ENCODE measurements around the gene TM9SF4. TPM values are rescaled to one million over a fixed set of nuclear protein-coding genes. Genes with fewer than 3 reads are reported as not detected.

TM9SF4 gene
- total and polyA plus RNA-seq, 2 donors: 23.2 to 36.3 TPM

DNA sequence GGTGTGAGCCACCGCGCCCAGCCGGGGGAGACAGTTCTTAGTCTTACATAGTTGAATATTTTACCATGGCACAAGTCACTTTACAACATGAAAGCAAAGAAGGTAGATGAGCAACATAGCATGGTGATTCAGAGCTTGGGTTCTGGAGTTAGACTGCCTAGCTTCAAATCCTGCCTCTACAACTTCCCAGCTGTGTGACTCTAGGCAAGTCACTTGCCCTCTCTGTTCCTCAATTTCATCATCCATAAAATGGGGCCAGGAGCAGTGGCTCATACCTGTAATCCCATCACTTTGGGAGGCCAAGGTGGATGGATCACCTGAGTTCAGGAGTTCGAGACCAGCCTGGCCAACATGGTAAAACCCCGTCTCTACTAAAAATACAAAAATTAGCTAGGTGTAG, 31.2 kb upstream of the TM9SF4 start:
- Histone ChIP-seq H3K4me3 (ENCODE audit: low read depth, low read length) (no peak overlapping the region), H3K36me3 (ENCODE audit: insufficient read depth) (no peaks in the 10 kb centered on the region), H3K27ac (ENCODE audit: low read depth) (no peak overlapping the region), H3K4me1 (ENCODE audit: insufficient read depth) (no peaks in the 10 kb centered on the region)
- no peak for DNase-seq (ENCODE audit: extremely low spot score)
- WGBS: 84% methylated on average over 5 of the region's 5 CpGs

DNA sequence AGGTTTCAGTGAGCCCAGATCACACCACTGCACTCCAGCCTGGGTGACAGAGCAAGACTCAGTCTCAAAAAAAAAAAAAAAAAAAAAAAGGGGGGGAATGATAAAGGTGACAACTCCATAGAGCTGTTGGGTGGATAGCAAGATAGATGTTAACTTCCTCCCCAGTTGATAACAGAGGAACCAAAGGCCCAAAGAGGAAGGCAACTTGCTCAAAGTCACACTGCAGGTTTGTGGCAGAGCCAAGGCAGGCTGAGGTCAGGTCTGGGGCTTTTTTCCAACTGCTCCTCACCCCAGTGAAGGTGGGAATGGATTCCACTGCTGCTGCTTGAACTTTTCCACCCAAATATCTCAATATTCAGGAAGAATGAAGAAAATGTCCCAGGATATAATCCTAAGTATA, 30.7 kb upstream of the TM9SF4 start:
- H3K4me1 ChIP-seq (ENCODE audit: insufficient read depth): no peaks in the 10 kb centered on the region
- H3K36me3 ChIP-seq (ENCODE audit: insufficient read depth): no peaks in the 10 kb centered on the region
- no peak overlapping the region for H3K27ac ChIP-seq (ENCODE audit: low read depth)
- no peak for DNase-seq (ENCODE audit: extremely low spot score)
- no peak overlapping the region for H3K4me3 ChIP-seq (ENCODE audit: low read depth, low read length)

DNA sequence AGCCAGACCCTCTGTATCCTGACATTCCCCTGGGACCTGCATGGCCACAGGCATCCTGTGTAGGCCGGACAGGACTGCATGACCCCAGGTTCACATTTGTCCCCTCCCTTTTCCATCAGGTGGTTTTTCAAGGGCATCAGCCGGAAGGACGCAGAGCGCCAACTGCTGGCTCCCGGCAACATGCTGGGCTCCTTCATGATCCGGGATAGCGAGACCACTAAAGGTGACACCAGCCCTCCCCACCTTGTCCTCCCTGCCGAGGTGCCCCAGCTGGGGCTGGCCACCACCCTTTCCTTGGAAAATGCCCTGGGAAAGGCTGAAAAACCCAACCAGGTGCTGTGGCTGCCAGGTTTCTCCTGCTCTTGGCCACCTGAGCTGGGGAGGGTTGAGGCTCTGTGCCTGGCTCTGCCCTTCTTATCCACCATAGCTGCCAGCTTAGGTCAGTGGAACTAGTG, 29.8 kb upstream of the TM9SF4 start:
- Histone ChIP-seq H3K4me1 (ENCODE audit: insufficient read depth) (no peaks in the 10 kb centered on the region), H3K36me3 (ENCODE audit: insufficient read depth) (no peaks in the 10 kb centered on the region), H3K27ac (ENCODE audit: low read depth) (no peak overlapping the region), H3K4me3 (ENCODE audit: low read depth, low read length) (no peak overlapping the region)
- WGBS: 62% methylated on average over 8 of the region's 8 CpGs
- no peak for DNase-seq (ENCODE audit: extremely low spot score)

DNA sequence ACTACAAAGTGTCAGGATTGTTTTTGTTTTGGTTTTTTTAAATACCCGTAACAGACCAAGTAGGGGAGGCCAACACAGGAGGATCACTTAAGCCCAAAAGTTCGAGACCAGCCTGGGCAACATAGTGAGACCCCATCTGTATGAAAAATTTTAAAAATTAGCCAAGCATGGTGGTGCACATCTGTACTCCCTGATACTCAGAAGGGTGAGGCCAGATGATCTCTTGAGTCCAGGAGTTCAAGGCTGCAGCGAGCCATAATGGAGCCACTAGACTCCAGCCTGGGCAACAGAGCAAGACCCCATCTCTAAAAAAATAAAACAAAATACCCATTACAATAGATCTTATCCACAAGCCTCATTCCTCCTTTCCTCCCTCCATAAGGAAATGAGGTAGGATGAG, 28.7 kb upstream of the TM9SF4 start:
- no peaks in the 10 kb centered on the region for H3K36me3 ChIP-seq (ENCODE audit: insufficient read depth)
- H3K4me3 ChIP-seq (ENCODE audit: low read depth, low read length): no peak overlapping the region
- no peak for DNase-seq (ENCODE audit: extremely low spot score)
- no peak overlapping the region for H3K27ac ChIP-seq (ENCODE audit: low read depth)
- no peaks in the 10 kb centered on the region for H3K4me1 ChIP-seq (ENCODE audit: insufficient read depth)
- WGBS: 58% methylated on average over 3 of the region's 3 CpGs

DNA sequence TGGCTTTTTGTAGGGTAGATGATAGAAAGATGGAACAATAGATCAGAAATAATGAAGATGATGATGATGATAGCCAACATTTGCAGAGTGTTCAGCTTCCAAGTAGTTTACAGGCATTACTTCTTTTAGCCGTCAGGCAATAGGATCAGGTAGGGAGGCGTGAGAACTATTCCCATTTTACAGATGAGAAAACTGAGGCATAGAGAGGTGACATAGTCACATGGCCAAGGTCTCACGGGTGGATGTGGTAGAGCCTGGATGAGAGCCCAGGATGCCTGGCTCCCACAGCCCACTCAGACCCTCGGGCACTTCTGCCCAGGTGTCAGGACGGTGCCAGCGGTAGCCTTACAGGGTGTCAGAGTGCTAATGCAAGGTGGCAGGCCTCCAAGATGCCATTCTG, 26.0 kb upstream of the TM9SF4 start:
- H3K4me3 ChIP-seq (ENCODE audit: low read depth, low read length): no peak overlapping the region
- H3K27ac ChIP-seq (ENCODE audit: low read depth): no peak overlapping the region
- no peaks in the 10 kb centered on the region for H3K36me3 ChIP-seq (ENCODE audit: insufficient read depth)
- 86% methylated on average over 6 of the region's 6 CpGs for WGBS
- H3K4me1 ChIP-seq (ENCODE audit: insufficient read depth): no peaks in the 10 kb centered on the region
- no peak for DNase-seq (ENCODE audit: extremely low spot score)

DNA sequence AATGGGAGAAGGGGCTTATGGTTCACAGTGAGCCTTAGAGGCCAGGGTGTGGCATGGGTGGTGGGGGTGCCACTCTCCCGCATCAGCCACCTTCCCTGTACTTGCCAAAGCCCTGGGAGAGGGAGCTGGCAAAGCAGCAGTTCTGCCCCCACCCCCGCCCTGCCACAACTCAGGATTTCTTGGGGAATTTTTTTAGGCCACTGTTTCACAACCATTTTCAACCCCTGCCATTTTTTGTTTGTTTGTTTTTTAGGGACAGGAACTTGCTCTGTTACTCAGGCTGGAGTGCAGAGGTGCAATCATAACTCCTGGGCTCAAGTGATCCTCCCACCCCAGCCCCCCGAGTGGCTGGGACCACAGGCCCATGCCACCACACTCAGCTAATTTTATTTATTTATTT, 22.4 kb upstream of the TM9SF4 start:
- WGBS: 75% methylated on average over 3 of the region's 3 CpGs
- no peak for DNase-seq (ENCODE audit: extremely low spot score)
- Histone ChIP-seq H3K36me3 (ENCODE audit: insufficient read depth) (no peaks in the 10 kb centered on the region), H3K27ac (ENCODE audit: low read depth) (no peak overlapping the region), H3K4me3 (ENCODE audit: low read depth, low read length) (no peak overlapping the region), H3K4me1 (ENCODE audit: insufficient read depth) (no peaks in the 10 kb centered on the region)

DNA sequence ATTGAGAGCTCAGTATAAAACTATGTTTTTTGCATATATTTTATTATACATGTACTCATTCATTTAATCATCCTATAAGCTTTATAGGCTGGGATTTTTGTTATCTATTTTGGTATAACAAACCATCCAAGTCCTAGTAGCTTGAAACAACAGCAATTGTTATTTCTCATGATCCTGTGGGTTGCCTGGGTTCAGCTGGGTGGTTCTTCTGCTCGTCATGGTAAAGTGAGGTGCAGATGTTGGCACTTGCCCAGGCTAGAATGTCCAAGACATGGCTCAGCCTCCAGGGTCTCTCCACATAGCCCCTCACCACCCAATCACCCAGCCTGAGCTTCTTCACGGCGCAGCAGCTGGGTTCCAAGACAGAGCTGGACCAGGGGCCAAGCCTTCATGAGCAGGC, 20.8 kb upstream of the TM9SF4 start:
- Histone ChIP-seq H3K27ac (ENCODE audit: low read depth) (no peak overlapping the region), H3K4me1 (ENCODE audit: insufficient read depth) (no peaks in the 10 kb centered on the region), H3K36me3 (ENCODE audit: insufficient read depth) (no peaks in the 10 kb centered on the region), H3K4me3 (ENCODE audit: low read depth, low read length) (no peak overlapping the region)
- DNase-seq (ENCODE audit: extremely low spot score): no peak
- 97% methylated on average over 3 of the region's 3 CpGs for WGBS

DNA sequence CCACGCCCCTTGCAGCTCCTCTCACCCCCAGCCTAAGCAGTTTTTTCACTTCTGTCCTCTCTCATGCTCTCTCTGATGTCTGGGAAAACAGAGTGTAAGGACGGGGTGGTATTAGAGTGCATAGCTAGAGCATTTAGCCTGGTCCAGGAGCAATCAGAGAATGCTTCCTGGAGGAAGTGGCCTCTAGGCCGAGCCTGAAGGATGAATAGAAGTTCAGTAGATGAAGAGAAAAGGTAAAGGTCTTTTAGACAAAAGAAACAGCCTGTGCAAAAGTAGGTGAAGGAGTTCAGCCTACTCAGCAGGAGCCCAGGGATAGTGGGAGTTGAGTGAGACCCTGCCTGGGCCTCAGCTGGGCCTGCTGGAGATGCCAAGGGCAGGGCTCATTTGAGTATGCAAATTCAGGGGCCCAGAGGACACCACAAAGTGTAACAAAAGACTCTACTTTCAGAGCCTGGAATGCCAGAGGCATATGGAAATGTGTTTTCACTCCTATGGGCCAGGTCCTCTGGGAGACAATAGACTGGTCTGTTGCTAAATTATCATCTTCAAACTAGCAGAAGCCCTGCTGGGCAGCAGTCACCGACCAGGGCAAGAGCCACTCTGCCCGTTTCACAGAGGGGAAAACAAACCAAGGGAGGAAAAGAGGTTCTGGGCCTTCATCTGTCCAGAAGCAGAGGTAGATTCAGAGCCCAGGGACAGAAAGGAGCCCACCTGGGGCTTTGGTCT, 19.7 kb upstream of the TM9SF4 start:
- no peaks in the 10 kb centered on the region for H3K4me1 ChIP-seq (ENCODE audit: insufficient read depth)
- DNase-seq (ENCODE audit: extremely low spot score): no peak
- 57% methylated on average over 5 of the region's 5 CpGs for WGBS
- H3K36me3 ChIP-seq (ENCODE audit: insufficient read depth): no peaks in the 10 kb centered on the region
- H3K4me3 ChIP-seq (ENCODE audit: low read depth, low read length): no peak overlapping the region
- no peak overlapping the region for H3K27ac ChIP-seq (ENCODE audit: low read depth)

DNA sequence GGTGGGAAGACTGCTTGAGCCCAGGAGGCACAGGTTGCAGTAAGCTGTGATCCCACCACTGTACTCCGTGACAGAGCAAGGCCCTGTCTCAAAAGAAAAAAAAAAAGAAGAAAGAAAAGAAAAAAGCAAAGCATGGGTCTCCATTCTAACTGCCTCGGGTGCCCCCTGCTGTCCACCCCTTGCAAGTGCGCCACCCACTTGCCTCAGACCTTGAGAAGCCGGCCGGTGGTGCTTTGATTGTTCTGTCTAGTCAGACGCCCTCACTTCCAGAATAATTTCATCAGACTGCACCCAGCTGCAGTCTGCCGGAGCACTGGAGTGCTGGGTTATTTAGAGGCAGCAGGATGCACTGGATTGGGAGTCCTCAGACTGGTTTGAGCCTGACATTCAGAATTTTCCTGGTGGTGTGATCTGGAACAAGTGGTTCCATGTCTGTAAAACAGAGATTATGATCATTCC, 17.6 kb upstream of the TM9SF4 start:
- DNase-seq (ENCODE audit: extremely low spot score): no peak
- Histone ChIP-seq H3K36me3 (ENCODE audit: insufficient read depth) (no peaks in the 10 kb centered on the region), H3K27ac (ENCODE audit: low read depth) (no peak overlapping the region), H3K4me3 (ENCODE audit: low read depth, low read length) (no peak overlapping the region), H3K4me1 (ENCODE audit: insufficient read depth) (no peaks in the 10 kb centered on the region)
- WGBS: 7% methylated on average over 7 of the region's 7 CpGs

DNA sequence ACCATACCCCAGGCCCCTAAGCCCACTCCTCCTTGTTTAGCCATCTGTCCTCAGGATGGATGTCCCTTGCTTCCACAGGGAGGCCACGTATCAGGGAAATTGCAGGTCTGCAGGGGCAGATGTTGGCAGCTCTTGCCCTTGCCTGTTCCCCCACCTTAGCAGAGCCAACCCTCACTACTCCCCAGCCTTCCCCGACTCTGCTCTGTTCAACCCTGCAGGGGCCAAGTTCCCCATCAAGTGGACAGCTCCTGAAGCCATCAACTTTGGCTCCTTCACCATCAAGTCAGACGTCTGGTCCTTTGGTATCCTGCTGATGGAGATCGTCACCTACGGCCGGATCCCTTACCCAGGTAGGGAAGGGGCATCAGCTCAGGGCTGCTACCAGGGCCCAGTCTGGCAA, 10.7 kb upstream of the TM9SF4 start:
- Histone ChIP-seq H3K27ac (ENCODE audit: low read depth) (no peak overlapping the region), H3K36me3 (ENCODE audit: insufficient read depth) (no peaks in the 10 kb centered on the region), H3K4me1 (ENCODE audit: insufficient read depth) (no peaks in the 10 kb centered on the region), H3K4me3 (ENCODE audit: low read depth, low read length) (no peak overlapping the region)
- 79% methylated on average over 6 of the region's 6 CpGs for WGBS
- no peak for DNase-seq (ENCODE audit: extremely low spot score)

DNA sequence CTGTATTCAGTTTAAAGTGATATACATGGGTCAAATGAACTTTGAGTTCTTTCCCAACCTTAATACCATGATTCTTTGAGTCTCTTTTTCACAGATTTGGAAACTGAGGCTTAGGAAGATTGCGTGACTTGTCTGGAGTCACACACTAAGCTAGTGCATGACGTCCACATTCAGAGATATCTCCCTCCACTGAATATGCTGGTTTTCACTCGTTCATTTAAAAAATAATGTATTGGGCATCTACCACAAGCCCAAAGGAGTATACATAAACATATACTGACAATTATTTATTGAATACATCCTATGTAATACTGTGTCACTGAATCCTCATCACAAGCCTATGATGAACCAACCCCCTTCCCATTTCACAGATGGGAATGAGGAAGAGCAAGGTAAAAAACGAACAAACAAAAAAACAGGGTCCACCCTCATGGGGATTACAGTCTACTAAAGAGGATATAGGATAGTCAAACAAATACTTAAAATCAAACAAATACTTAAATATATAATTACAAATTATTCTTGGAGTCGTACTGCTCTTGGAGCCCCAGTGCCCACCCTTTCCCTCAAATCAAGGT, 611 bp upstream of the TM9SF4 start:
- no peak overlapping the region for H3K4me3 ChIP-seq (ENCODE audit: low read depth, low read length)
- DNase-seq (ENCODE audit: extremely low spot score): no peak
- no peak overlapping the region for H3K27ac ChIP-seq (ENCODE audit: low read depth)
- no peaks in the 10 kb centered on the region for H3K36me3 ChIP-seq (ENCODE audit: insufficient read depth)
- WGBS: 62% methylated on average over 5 of the region's 5 CpGs
- no peaks in the 10 kb centered on the region for H3K4me1 ChIP-seq (ENCODE audit: insufficient read depth)

DNA sequence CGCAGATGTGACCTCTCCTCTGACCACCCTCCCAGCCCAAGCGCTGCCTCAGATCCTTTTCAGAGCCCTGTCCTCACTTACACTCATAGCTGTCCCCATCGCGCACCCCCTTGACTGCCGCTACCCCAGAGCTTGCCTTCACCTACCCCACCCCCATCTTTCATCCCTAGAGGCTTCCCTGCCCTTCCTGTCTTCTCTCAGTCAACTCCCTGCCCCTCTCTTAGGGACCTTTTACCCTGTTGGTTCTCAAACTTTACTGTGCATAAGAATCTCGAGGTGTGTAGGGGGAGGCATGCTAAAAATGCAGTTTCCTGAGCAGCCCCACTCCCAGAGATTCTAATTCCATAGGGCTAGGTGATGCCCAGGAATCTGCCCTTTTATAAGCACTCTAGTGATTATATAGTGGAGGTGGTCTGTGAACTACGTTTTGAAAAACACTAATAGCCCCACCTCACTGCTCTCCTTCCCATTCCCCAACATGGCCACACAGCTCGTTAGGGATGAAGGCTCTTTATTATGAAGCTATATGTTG, 725 bp downstream of the TM9SF4 start:
- 2% methylated on average over 8 of the region's 8 CpGs for WGBS
- Histone ChIP-seq H3K4me1 (ENCODE audit: insufficient read depth) (no peaks in the 10 kb centered on the region), H3K4me3 (ENCODE audit: low read depth, low read length) (peak overlapping the region; percentile 75), H3K36me3 (ENCODE audit: insufficient read depth) (no peaks in the 10 kb centered on the region), H3K27ac (ENCODE audit: low read depth) (peak overlapping the region; percentile 99)
- DNase-seq (ENCODE audit: extremely low spot score): no peak

DNA sequence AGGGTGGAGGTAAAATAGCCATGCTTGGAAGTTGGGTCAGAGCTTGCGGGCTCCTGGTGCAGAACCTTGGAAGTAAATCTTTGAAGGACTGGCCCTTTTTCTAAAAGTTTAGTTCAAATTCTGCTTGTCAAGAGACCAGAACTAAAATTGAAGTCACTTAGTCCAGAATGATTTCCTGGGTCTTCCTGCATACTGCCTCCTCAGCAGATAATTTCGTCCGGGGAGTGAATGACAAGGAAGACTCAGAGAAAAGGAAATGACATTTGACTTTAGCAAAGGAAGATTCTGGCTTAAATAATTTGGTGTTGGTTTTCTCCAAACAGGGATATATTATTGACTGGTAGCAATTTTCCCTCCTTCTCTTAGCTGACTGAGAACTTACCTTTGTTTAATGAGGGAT, 1.2 kb downstream of the TM9SF4 start:
- no peaks in the 10 kb centered on the region for H3K36me3 ChIP-seq (ENCODE audit: insufficient read depth)
- H3K4me3 ChIP-seq (ENCODE audit: low read depth, low read length): peak overlapping the region; percentile 75
- DNase-seq (ENCODE audit: extremely low spot score): no peak
- WGBS: 73% methylated on average over 3 of the region's 3 CpGs
- H3K4me1 ChIP-seq (ENCODE audit: insufficient read depth): no peaks in the 10 kb centered on the region
- no peak overlapping the region for H3K27ac ChIP-seq (ENCODE audit: low read depth)

DNA sequence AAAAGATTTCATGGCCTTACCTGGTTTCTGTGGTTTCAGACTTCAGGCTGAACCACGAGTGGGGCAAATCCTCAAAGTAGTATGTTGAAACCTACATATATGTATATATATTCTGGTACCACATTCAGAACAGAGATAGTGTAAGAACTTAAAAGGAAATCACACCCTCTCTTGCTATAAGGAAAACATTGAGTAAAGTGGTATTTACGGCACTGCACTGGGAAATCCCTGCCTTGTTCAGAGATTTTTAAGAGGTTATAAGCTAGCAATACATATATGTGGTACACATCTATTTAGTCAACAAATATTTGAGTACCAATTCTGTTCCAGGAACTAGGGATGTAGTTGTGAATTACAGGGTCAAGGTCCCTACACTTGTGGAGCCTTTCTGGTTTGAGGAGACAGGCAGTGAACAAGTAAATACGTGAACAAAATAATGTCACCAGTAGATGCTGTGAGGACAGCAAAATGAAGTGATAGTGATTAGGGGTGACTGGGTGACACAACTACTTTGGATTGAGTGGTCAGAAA, 1.7 kb downstream of the TM9SF4 start:
- DNase-seq (ENCODE audit: extremely low spot score): no peak
- Histone ChIP-seq H3K4me1 (ENCODE audit: insufficient read depth) (no peaks in the 10 kb centered on the region), H3K4me3 (ENCODE audit: low read depth, low read length) (no peak overlapping the region), H3K27ac (ENCODE audit: low read depth) (no peak overlapping the region), H3K36me3 (ENCODE audit: insufficient read depth) (no peaks in the 10 kb centered on the region)
- 73% methylated on average over 3 of the region's 3 CpGs for WGBS

All from urinary bladder (tissue), 4 donors.